OCI-LY7 (cell line): Measurements from ENCODE around the gene AQP9. TPM values are rescaled to one million over a fixed set of nuclear protein-coding genes. Genes with fewer than 3 reads are reported as not detected.

ENCODE experiments used
- BruUV-seq: library from RNA; stranded (reverse); fragments of 400-500 nt; replicated peaks from 2 replicates; lab custom pipeline; 2021; lab: Mats Ljungman, UMichigan
- CTCF ChIA-PET: fragments of 300-600 bp; sonication (Branson Sonifier 250); formaldehyde crosslinking; loops from one replicate; lab custom pipeline; 2022; ENCODE audit warnings: antibody characterized with exemption; ENCODE audit not compliant: unreplicated experiment; lab: Charles Lee
- POLR2A ChIA-PET: fragments of 300-600 bp; sonication (Branson Sonifier 250); formaldehyde crosslinking; loops from one replicate; lab custom pipeline; 2022; ENCODE audit warnings: antibody characterized with exemption; lab: Charles Lee
- DNase-seq: peaks from one replicate; pipeline ENCODE4 v3.0.0-alpha.2; 2015; ENCODE audit warnings: low spot score
- H2AFZ ChIP-seq: fragments of 200-600 bp; sonication (generic), shearing (Covaris generic); 2 replicates; pipeline ENCODE4 v1.6.1; 2014; ENCODE audit warnings: mild to moderate bottlenecking, antibody characterized with exemption, low read length, moderate library complexity
- H3K27ac ChIP-seq: fragments of 200-600 bp; sonication (generic); 2 replicates; pipeline ENCODE4 v1.5.1; 2014; ENCODE audit warnings: mixed run types, low read depth, mild to moderate bottlenecking, moderate library complexity, low read length, inconsistent platforms; ENCODE audit not compliant: poor library complexity, severe bottlenecking
- H3K36me3 ChIP-seq: fragments of 200-600 bp; sonication (generic); 2 replicates; pipeline ENCODE4 v1.6.1; 2014; ENCODE audit warnings: mild to moderate bottlenecking, antibody characterized with exemption, low read length, moderate library complexity, mixed read lengths; ENCODE audit not compliant: insufficient read depth
- H3K4me1 ChIP-seq: fragments of 200-600 bp; sonication (generic); 2 replicates; pipeline ENCODE4 v1.5.1; 2014; ENCODE audit warnings: mild to moderate bottlenecking, low read length; ENCODE audit not compliant: insufficient read depth, poor library complexity, severe bottlenecking
- H3K4me2 ChIP-seq: fragments of 200-600 bp; sonication (generic); 2 replicates; pipeline ENCODE4 v1.6.1; 2014; ENCODE audit warnings: mild to moderate bottlenecking, low read length
- H3K4me3 ChIP-seq: fragments of 200-600 bp; sonication (generic); 2 replicates; pipeline ENCODE4 v1.5.1; 2014; ENCODE audit warnings: mild to moderate bottlenecking, low read depth, low read length; ENCODE audit not compliant: poor library complexity, severe bottlenecking
- H3K79me2 ChIP-seq: fragments of 200-600 bp; sonication (generic); 2 replicates; pipeline ENCODE4 v1.6.1; 2016; ENCODE audit warnings: low read depth, mild to moderate bottlenecking, low read length, moderate library complexity, mixed read lengths; ENCODE audit not compliant: insufficient read depth
- H3K9me2 ChIP-seq: fragments of 200-600 bp; sonication (generic); 2 replicates; pipeline ENCODE4 v1.6.1; 2016; ENCODE audit warnings: mild to moderate bottlenecking, low read length, mixed read lengths; ENCODE audit not compliant: insufficient read depth
- H3K9me3 ChIP-seq: fragments of 200-600 bp; sonication (generic); 2 replicates; pipeline ENCODE4 v1.6.1; 2014; ENCODE audit warnings: mild to moderate bottlenecking, mixed run types, low read length, mixed read lengths
- H4K20me1 ChIP-seq: fragments of 200-600 bp; sonication (generic); 2 replicates; pipeline ENCODE4 v1.6.1; 2014; ENCODE audit warnings: mild to moderate bottlenecking, antibody characterized with exemption, low read length, moderate library complexity, mixed read lengths; ENCODE audit not compliant: insufficient read depth
- EZH2phosphoT487 ChIP-seq: fragments of 200-600 bp; sonication (generic); IDR thresholded peaks from 2 replicates; pipeline ENCODE4 v1.6.1; 2018; ENCODE audit warnings: low read depth, borderline replicate concordance, mild to moderate bottlenecking, mixed run types, antibody characterized with exemption, low read length, moderate library complexity, mixed read lengths
- intact Hi-C: fragments of 100-400 bp; cut with micrococcal nuclease; formaldehyde crosslinking; loops from one replicate; pipeline ENCODE4 v1.10.0; 2022; ENCODE audit not compliant: unreplicated experiment
- small RNA-seq: library from RNA; depleted of rRNA; stranded (forward); fragments of <200 nt; gene quantifications from one replicate; pipeline ENCODE3, GENCODE V24; 2014
- total RNA-seq, 2 experiments: library from RNA; depleted of rRNA in 1 of 2; stranded (reverse); fragments of >200 nt in 1 of 2; shearing (Covaris generic) in 1 of 2; gene quantifications; 2 replicates each; pipeline ENCODE4 v1.2.3, GENCODE V29; 2014 to 2022
- TF ChIP-seq, protein P1 (sequence below): fragments of 200-600 bp; sonication (generic); conservative IDR thresholded peaks from 2 replicates; pipeline ENCODE4 v1.5.1; 2014; ENCODE audit warnings: mild to moderate bottlenecking, antibody characterized with exemption, low read length, moderate library complexity, mixed read lengths

Gene AQP9
- total RNA-seq, 2 experiments from 2014 or later = not detected

DNA sequence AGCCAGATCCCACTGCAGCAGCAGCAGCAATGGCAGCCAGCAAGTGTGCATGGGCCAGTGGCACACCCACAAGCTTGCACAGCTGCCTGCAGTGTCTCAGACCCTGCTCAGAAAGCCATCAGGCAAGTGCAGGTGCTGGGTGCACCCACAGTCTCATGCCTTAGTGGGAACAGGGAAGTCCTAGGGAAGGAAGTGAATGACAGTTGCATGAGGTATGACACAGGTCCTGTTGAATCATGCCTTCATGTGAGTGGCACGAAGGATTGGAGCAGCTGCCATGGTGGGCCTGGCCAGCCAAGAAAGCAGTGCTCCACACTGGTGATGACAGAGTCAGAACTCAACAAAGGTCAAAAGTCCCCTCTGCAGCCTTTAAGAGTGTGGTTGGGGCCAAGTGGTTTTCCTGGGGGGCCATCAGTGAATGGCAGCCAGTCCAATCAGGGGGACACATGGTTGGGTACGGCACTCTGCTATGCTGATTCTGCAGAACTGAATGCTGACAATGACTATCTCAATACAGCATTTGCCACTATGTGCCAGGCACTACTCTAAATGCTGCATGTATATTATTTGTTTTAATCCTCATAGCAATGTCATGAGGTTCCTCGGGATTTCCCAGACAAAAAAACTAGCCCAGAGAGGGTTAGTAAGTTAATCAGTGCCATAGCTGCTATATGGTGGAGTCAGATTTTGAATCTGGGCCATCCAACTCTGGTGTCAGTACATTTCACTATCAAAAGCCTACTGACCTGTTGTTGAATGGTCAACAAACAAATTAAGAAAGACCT lies 94.3 kb downstream of the AQP9 start:
- intact Hi-C loops = no loop called here
- H4K20me1 ChIP-seq = no peaks in the 10 kb centered on the region
- no TSS peak for BruUV-seq
- no peak overlapping the region for H3K4me2 ChIP-seq
- H3K4me3 ChIP-seq = no peak overlapping the region
- TF ChIP-seq EZH2phosphoT487 = no peak
- TF ChIP-seq, protein P1, sequence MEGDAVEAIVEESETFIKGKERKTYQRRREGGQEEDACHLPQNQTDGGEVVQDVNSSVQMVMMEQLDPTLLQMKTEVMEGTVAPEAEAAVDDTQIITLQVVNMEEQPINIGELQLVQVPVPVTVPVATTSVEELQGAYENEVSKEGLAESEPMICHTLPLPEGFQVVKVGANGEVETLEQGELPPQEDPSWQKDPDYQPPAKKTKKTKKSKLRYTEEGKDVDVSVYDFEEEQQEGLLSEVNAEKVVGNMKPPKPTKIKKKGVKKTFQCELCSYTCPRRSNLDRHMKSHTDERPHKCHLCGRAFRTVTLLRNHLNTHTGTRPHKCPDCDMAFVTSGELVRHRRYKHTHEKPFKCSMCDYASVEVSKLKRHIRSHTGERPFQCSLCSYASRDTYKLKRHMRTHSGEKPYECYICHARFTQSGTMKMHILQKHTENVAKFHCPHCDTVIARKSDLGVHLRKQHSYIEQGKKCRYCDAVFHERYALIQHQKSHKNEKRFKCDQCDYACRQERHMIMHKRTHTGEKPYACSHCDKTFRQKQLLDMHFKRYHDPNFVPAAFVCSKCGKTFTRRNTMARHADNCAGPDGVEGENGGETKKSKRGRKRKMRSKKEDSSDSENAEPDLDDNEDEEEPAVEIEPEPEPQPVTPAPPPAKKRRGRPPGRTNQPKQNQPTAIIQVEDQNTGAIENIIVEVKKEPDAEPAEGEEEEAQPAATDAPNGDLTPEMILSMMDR = no peak
- no peaks in the 10 kb centered on the region for H3K36me3 ChIP-seq
- ChIA-PET POLR2A (interaction anchor here (0.6 kb wide), 1 partner anchor 41 kb away, joined by 3 read pairs; no protein-coding TSS in a partner anchor), CTCF (no interaction called here)
- H3K27ac ChIP-seq = no peak overlapping the region
- H3K9me3 ChIP-seq = no peaks in the 10 kb centered on the region
- H2AFZ ChIP-seq = no peak overlapping the region
- no peaks in the 10 kb centered on the region for H3K79me2 ChIP-seq
- no peaks in the 10 kb centered on the region for H3K4me1 ChIP-seq
- H3K9me2 ChIP-seq = no peaks in the 10 kb centered on the region
- DNase-seq = no peak

DNA sequence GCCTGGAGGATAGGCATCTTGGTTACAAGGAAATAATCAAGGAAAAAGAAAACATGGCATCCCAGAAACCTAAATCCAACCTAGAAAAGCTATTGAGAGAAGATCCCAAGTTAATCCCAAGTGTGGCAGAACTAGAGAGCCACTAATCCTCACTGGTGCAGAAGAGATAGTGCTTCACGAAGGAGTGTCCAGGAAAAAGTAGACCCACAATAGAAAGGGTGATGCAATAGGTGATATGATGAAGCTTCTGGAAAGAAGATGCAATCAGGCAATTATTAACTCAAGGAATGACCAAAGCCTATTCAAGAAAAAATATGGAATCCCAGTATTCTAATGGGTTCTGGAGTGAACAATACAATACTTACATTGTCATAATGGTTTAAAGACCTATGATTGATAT lies 95.2 kb downstream of the AQP9 start:
- no TSS peak for BruUV-seq

More for the DNA sequence above, 95.2 kb downstream of the AQP9 start:
- H3K4me1 ChIP-seq = no peaks in the 10 kb centered on the region
- H3K4me2 ChIP-seq = no peak overlapping the region
- H4K20me1 ChIP-seq = no peaks in the 10 kb centered on the region
- no peaks in the 10 kb centered on the region for H3K36me3 ChIP-seq
- ChIA-PET CTCF (no interaction called here), POLR2A (no interaction called here)
- no peak for DNase-seq
- no peak for TF ChIP-seq EZH2phosphoT487
- TF ChIP-seq, protein P1 = no peak
- no peak overlapping the region for H3K27ac ChIP-seq
- no peaks in the 10 kb centered on the region for H3K9me3 ChIP-seq
- no peak overlapping the region for H3K4me3 ChIP-seq
- intact Hi-C loops = no loop called here
- no peak overlapping the region for H2AFZ ChIP-seq
- H3K9me2 ChIP-seq = no peaks in the 10 kb centered on the region
- no peaks in the 10 kb centered on the region for H3K79me2 ChIP-seq

Small RNA genes within 50 kb of the gene (small RNA-seq; reads per million reads assigned to genes)
- not detected for gene MTCO3P23

Other genes starting within 250 kb of the AQP9 start
- gene ALDH1A2, start 72.7 kb upstream of the AQP9 start, total RNA-seq (2014; rRNA removed; shearing (Covaris generic)) = not detected in 2 replicates
- not detected in 2 replicates for gene ALDH1A2, start 72.7 kb upstream of the AQP9 start, total RNA-seq (2022)